GM19035 (cell line): ENCODE data around the gene IRF5.
"Not testable (repeated sequence)": the region's sequence is repeated elsewhere in the genome, so short reads cannot be mapped to it uniquely, and the experiment has no call there.

Source experiments
- ATAC-seq: cut with Tn5 transposase; IDR thresholded peaks from one replicate; pipeline ENCODE4 v1.9.1; 2021; ENCODE audit not compliant: unreplicated experiment

Gene IRF5

GRCh38 chr7:128906001-128906765 lies 31.5 kb upstream of the IRF5 start:
- no peak for ATAC-seq

GRCh38 chr7:128906766-128907559 lies 30.8 kb upstream of the IRF5 start:
- no peak for ATAC-seq

GRCh38 chr7:128908750-128909624 lies 28.7 kb upstream of the IRF5 start:
- no peak for ATAC-seq

- no peak for ATAC-seq
Measured at GRCh38 chr7:128909625-128910568, 27.8 kb upstream of the IRF5 start.

GRCh38 chr7:128910569-128910945 lies 27.2 kb upstream of the IRF5 start, which contains the start of gene KCP:
TSS of gene KCP (minus strand) at chr7:128910709. CDS start at chr7:128910676, 33 bp downstream.
- no peak for ATAC-seq

- ATAC-seq, result no peak
Measured at GRCh38 chr7:128911423-128912031, 26.2 kb upstream of the IRF5 start.

GRCh38 chr7:128912281-128912680 lies 25.4 kb upstream of the IRF5 start:
- ATAC-seq, result no peak

- not testable (repeated sequence) for ATAC-seq
Measured at GRCh38 chr7:128912709-128913495, 24.8 kb upstream of the IRF5 start.

- ATAC-seq, result no peak
Measured at GRCh38 chr7:128913870-128914565, 23.7 kb upstream of the IRF5 start.

- ATAC-seq, result no peak
Measured at GRCh38 chr7:128914566-128915151, 23.1 kb upstream of the IRF5 start.

- no peak for ATAC-seq
Measured at GRCh38 chr7:128915271-128915819, 22.4 kb upstream of the IRF5 start.

- ATAC-seq, result no peak
Measured at GRCh38 chr7:128915841-128916642, 21.7 kb upstream of the IRF5 start.

- no peak for ATAC-seq
Measured at GRCh38 chr7:128916643-128916915, 21.1 kb upstream of the IRF5 start.

GRCh38 chr7:128917122-128917521 lies 20.6 kb upstream of the IRF5 start:
- no peak for ATAC-seq

GRCh38 chr7:128918016-128918665 lies 19.6 kb upstream of the IRF5 start:
- ATAC-seq, result no peak

GRCh38 chr7:128919241-128919640 lies 18.5 kb upstream of the IRF5 start:
- ATAC-seq, result no peak
